NCI-H1105 treated with DMSO at 0.1 percent for 48 hours (cell line): ENCODE results near the gene RAB11A.
A peak's percentile ranks its signal among the peaks of the same experiment; 100 is the strongest.

Experiments used
- DNase-seq: peaks from one replicate; lab custom pipeline; 2025; lab: John Stamatoyannopoulos, UW

RAB11A gene

GRCh38 chr15:65916664-65917406, 47.5 kb downstream of the RAB11A start:
- DNase-seq = peak; percentile 42

DNA sequence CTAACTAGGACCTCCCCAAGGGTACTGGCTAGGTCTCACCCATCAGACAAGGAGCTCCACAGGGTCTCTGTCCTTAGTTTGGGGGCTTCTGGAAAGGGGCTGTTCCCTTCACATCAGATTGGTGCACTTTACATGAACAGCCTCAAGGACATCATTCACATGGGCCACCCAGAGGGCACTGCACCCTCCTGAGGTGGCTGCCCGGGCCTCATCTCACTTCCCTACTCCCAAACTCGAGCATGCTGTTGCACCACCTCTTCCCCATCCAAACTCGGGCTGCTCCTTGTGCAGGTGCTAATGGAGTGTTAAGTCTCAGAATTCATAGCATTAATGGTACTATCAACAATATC, 48.1 kb downstream of the RAB11A start:
- no peak for DNase-seq

DNA sequence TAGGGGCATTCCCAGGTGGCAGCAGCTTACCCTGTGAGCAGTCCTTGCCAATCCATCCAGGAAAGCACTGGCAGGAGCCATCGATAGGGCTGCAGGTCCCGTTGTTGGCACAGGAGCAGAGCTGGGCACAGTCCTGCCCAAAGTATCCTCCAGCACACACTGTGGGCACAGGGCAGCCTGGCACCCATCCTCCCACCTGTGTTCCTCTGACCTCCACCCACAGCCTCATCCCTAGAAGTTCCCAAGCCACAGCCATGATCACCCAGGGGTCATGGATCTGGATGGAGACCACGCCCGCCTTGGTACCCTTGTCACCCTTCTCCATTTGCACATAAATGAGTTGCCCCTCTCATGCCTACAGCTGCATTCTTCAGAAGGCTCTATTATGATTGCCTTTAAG, 48.6 kb downstream of the RAB11A start:
- DNase-seq = no peak

DNA sequence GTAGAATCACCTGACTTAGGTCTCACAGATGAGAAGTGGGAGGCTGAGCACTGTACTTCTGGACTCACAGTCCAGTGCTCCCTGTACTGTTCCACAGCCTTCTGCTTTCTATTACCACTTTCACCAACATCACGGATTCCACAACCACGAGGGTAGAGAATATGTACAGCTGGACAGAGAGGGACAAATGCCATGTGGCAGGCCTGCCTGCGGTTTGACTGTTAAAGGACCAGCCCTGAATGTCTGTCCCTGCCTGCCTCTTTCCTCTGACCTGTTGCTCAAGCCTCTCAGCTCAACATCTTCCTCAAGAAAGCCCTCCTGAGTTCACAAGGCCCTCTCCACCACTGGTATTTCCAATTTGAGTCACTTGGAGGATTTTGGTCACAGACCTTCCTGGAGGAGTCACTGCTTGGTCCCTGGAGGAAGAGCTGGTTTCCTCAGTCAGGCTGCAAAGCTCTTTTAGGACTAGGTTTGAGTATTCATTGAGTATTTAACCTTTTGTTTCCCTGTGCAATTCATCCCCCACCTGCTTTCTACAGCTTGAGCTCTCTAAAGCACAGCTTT, 49.1 kb downstream of the RAB11A start:
- no peak for DNase-seq

DNA sequence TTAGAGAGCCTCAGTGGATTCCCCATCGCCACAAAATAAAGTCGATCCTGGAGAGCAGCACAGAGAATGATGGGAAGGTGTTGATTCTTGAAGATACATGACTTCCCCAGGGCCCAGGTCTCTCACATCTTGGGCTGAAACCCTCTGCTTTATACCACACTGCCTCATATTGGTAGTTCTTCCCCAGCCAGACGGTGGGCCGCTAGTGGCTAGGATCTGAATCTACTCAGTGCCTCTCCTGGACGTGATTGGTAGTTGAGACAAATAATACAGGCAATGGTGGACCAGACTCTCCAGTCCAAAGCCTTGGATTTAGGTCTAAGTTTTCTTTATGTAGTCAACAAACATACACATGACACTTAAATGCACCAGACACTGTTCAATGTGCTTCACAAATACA, 49.7 kb downstream of the RAB11A start:
- DNase-seq = no peak

GRCh38 chr15:65919353-65919752, 50.1 kb downstream of the RAB11A start:
- DNase-seq = no peak

GRCh38 chr15:65920121-65920520, 50.8 kb downstream of the RAB11A start:
- peak; percentile 66 for DNase-seq

GRCh38 chr15:65920825-65921309, 51.6 kb downstream of the RAB11A start:
- DNase-seq = no peak

- no peak for DNase-seq
Measured at GRCh38 chr15:65921780-65922179, 52.5 kb downstream of the RAB11A start.

DNA sequence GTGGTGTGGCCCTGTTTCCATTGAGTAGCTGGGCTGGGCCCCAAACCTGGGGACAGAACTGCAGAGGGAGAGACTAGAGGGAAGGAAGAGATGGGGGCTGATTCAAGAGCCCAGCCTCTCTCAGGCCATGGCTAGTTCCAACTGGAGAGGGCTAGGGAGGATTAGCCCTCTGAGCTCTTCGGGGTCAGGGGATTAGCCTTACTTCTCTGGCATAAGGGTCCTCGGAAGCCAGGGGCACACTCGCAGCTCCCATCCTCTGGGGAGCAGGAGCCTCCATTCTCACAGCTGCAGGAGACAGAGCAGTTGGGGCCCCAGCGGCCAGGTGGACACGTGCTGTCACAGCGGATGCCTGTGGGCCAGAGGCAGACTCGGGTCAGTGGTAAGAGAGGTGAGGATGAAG, 53.3 kb downstream of the RAB11A start:
- DNase-seq = no peak

DNA sequence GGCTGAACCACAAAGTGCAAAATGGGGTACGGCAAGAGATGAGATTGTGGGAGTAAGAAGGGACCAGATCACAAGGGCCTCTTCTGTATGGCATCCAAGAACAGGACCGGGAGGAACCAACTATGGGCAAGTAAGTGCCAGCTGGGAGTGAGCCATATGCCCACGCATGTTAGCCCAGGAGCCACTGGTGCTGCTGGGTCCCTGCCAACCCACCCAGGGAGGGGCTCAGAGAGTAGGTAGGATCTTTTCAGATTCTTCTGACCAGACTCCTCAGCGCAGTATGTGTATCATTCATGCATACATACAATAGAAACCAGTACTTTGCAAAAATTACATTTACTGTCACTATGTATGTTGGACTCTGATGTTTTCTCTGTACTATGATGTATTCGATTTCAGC, 54.0 kb downstream of the RAB11A start:
- DNase-seq = peak; percentile 11

DNA sequence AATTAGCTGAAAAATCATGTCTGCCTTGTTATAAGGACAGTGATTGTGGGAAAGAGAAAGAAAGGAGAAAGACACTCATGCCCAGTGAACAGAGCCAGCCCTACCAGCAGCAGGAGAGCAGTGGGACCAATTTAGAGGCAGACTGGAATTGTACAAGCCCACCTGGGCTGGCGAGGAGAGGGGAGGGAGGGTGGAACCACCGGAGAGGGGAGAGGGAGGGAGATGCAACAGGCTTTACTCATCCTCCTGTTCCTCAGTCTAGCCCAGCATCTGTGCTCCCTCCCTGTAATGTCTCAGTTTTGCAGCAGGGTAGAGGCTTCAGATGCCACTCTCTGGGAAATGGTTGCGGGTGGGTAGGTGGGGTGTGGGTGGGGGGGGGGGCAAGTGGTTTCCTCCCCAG, 54.7 kb downstream of the RAB11A start:
- no peak for DNase-seq

DNA sequence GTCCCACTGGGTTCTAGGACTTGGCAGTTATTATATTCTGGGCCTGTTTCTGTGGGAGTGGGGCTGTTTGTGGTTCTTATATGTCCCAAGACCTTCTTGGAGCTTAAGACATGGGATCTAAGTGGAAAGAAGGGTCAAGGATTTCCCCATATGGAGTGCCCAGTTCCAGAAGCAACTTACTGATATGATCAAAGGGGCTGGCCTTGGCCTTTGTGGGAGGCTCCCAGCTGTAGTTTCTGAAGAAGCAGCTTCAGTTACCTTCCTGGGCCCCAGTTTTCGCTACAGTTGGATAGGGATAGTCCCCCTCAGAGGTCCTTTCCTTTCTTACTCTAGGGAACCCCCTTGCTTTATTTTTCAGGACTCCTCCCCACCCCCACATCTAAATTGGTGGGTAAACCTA, 56.0 kb downstream of the RAB11A start:
- no peak for DNase-seq

DNA sequence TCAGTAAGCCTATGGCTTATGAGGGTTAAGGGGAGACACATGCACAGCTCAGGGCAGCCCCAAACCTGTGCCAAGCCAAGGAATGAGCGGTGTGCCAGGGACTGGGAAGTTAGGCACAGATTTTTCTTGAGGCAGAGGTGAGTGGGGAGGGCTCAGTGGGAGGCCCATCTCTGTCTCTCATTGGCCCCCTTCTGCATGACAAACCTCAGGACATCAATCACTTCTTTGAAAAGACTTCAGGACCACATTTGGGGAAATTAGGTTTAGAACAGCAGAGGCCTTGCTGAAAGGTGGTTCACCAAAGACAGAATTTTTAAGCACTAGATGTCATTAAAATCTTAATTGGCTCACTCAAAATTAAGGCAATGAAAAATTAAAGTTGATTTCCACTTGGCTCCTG, 57.2 kb downstream of the RAB11A start:
- no peak for DNase-seq

GRCh38 chr15:65926899-65927298, 57.6 kb downstream of the RAB11A start:
- no peak for DNase-seq

GRCh38 chr15:65927545-65927944, 58.3 kb downstream of the RAB11A start:
- no peak for DNase-seq

DNA sequence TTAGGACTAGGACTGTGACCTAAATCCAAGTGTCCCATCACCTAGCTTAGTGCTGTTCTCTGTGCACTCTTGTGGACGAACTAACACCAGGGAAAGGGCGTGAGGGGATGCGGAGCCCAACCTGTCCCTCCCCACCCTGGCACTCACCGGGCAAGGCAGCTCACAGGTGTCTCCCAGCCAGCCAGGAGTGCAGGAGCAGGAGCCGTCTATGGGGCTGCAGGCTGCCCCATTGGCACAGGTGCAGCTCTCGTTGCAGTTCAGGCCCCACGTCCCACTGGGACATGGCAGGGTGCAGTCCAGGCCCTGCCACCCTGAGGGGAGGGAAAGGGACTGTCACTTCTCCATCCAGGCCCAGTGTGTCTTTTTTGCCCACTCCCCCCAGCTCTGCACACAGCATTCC, 60.3 kb downstream of the RAB11A start:
- DNase-seq = no peak

DNA sequence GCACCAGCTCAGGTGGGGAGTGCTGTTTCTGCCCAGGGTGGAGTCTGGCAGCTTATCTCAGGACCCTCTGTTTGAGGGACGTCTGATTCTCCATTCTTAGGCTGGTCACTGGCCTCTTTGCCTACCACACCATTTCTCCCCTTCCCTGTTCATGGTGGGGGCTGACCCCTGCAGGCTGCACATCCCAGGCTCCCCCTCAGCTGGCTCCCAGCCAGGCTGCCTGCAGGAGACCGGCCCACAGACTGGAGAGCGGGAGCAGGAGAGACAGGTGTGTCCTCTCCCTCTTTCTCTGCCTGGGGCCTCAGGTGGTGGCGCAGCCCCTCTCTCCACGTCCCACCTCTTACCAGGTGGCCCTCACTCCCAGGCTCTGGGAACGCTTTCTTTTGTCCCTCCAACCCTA, 60.8 kb downstream of the RAB11A start:
- DNase-seq = peak; percentile 89

- DNase-seq = no peak
Measured at GRCh38 chr15:65931221-65931620, 61.9 kb downstream of the RAB11A start.

DNA sequence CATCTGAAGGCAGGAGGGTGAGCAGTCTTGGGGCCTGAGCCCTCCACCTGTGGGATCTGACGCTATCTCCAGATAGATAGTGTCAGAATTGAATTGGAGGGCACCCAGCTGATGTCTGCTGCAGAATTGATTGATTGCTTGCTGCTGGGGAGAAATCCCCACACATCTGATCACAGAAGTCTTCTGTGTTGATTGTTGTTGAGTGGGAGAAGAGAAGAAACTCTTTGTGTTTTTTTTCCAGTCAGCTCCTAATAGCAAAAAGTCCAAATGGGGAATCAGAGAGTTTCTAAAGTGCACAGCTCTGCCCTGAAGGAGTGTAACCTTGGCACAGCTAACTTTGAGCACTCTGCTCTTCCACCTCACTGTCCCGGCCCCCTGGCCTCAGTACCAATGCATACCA, 66.1 kb downstream of the RAB11A start:
- no peak for DNase-seq

DNA sequence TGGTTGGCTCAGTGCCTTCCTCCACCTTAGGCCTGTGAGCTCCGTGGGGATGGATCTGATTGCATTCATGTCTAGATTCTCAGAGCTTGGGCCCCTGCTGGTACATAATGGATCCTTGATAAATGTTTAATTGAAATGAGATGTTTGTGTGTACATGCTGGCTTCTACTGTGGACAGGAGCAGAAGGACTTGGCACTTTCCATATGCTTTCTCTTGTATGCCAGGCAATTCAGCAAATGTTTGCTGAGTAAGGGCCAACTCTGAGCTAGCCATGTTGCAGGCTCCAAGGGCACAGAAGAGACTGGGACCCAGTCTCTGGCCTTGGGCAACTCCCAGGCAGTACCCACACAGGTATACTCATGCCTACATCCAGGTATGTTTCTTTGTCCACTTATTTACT, 67.0 kb downstream of the RAB11A start:
- no peak for DNase-seq

- DNase-seq = no peak
Measured at GRCh38 chr15:65937054-65937453, 67.8 kb downstream of the RAB11A start.

DNA sequence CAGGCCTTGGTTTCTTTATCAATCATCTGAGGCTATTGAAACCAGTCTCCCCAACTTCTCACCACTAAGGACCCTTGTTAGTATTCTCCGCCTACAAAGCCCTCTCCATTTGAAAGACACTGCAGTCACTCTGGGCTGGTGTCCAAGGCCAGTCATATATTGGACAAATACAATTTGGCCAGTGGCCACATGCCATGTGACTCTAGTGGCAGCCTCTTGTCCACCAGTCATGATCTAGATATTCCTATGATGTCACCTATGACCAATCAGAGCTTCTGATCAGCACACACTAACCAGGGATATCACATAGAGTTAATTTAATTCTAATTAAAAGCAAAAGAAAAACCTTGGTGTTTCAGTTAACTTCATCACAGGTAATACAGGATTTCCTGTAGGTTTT, 68.2 kb downstream of the RAB11A start:
- DNase-seq = no peak

DNA sequence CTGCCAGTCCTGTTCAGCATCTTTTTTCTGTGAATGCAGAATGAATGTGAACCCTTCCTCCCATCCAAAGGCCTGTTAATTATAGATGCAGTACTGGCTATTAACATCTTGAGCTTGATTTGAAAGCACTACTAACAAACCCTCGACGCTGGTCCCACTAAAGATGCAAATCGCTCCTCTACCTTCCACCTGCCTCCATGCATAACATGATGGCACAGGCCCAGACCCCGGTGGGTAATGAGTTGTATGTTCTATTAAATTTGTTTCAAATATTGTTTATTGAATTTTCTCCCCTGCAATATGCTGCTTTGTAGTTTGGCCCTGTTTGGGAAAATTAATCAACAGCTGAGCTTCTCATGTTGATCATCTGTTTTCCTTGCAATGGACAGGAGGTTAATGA, 69.3 kb downstream of the RAB11A start:
- peak; percentile 95 for DNase-seq
